MM.1S (cell line): ENCODE results near the gene ASCC3.

Experiments
- DNase-seq: peaks from one replicate; pipeline ENCODE4 v3.0.0-alpha.2; 2015
- H2AFZ ChIP-seq: fragments of 300-600 bp; sonication (generic); 2 replicates; pipeline ENCODE4 v1.6.0; 2016; ENCODE audit warnings: antibody characterized with exemption, low read length
- H3F3A ChIP-seq: fragments of 300-600 bp; sonication (generic); 2 replicates; pipeline ENCODE4 v1.6.1; 2016; ENCODE audit warnings: mild to moderate bottlenecking, antibody characterized with exemption, low read length, moderate library complexity, mixed read lengths; ENCODE audit not compliant: insufficient read depth
- H3K27ac ChIP-seq: fragments of 300-600 bp; sonication (generic); 2 replicates; pipeline ENCODE4 v1.5.1; 2016; ENCODE audit warnings: mild to moderate bottlenecking, low read length
- H3K27me3 ChIP-seq: fragments of 300-600 bp; sonication (generic); replicated peaks from 2 replicates; pipeline ENCODE4 v1.6.0; 2016; ENCODE audit warnings: low read length; ENCODE audit not compliant: insufficient read depth
- H3K36me3 ChIP-seq: fragments of 300-600 bp; sonication (generic); replicated peaks from 2 replicates; pipeline ENCODE4 v1.6.1; 2016; ENCODE audit warnings: mild to moderate bottlenecking, low read length, mixed read lengths; ENCODE audit not compliant: insufficient read depth
- H3K4me1 ChIP-seq: fragments of 300-600 bp; sonication (generic); 2 replicates; pipeline ENCODE4 v1.6.1; 2016; ENCODE audit warnings: low read length, mixed read lengths
- H3K4me2 ChIP-seq: fragments of 300-600 bp; sonication (generic); 2 replicates; pipeline ENCODE4 v1.6.0; 2016; ENCODE audit warnings: low read depth, low read length
- H3K4me3 ChIP-seq: fragments of 300-600 bp; sonication (generic); 2 replicates; pipeline ENCODE4 v1.5.1; 2016; ENCODE audit warnings: low read length, mixed read lengths
- H3K79me2 ChIP-seq: fragments of 300-600 bp; sonication (generic); 2 replicates; pipeline ENCODE4 v1.6.1; 2016; ENCODE audit warnings: mixed run types, low read length, mixed read lengths
- H3K9ac ChIP-seq: fragments of 300-600 bp; sonication (generic); 2 replicates; pipeline ENCODE4 v1.6.1; 2016; ENCODE audit warnings: low read length, mixed read lengths
- H3K9me2 ChIP-seq: fragments of 300-600 bp; sonication (generic); replicated peaks from 2 replicates; pipeline ENCODE4 v1.6.1; 2016; ENCODE audit warnings: mild to moderate bottlenecking, low read length, mixed read lengths; ENCODE audit not compliant: insufficient read depth
- H3K9me3 ChIP-seq: fragments of 300-600 bp; sonication (generic); replicated peaks from 2 replicates; pipeline ENCODE4 v1.6.1; 2016; ENCODE audit warnings: mild to moderate bottlenecking, low read length, mixed read lengths; ENCODE audit not compliant: insufficient read depth
- H4K20me1 ChIP-seq: fragments of 300-600 bp; sonication (generic); 2 replicates; pipeline ENCODE4 v1.6.1; 2016; ENCODE audit warnings: mild to moderate bottlenecking, low read length, moderate library complexity, mixed read lengths; ENCODE audit not compliant: insufficient read depth
- EZH2 ChIP-seq: fragments of 300-600 bp; sonication (generic); optimal IDR thresholded peaks from 2 replicates; pipeline ENCODE3; 2017; ENCODE audit warnings: low read depth, mild to moderate bottlenecking, antibody characterized with exemption, low read length, mixed read lengths
- EZH2phosphoT487 ChIP-seq: fragments of 300-600 bp; sonication (generic); IDR thresholded peaks from 2 replicates; pipeline ENCODE4 v1.6.1; 2018; ENCODE audit warnings: antibody characterized with exemption, low read length
- TF ChIP-seq, protein P1 (sequence below): fragments of 300-600 bp; sonication (generic); IDR thresholded peaks from 2 replicates; pipeline ENCODE4 v1.5.1; 2016; ENCODE audit warnings: antibody characterized with exemption, low read length, mixed read lengths

ASCC3 gene

DNA sequence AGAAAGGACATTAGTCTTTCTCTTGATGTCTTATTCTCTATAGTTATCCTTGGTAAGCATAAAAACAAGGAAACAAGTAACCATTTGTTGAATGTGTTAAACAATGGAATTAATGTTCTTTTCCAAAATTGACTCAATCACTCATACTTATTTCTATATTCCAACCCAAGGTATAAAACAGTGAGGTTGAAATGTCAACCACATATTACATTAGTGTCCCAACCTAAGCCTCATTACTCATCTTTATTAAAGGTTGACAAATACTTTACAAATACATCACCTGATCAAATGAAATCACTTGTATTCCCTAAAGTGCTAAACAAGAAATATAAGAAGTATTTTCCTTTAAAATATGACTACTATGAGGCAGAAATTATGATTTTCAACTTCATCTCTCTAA, 100.5 kb downstream of the ASCC3 start:
- H3K4me1 ChIP-seq: no peaks in the 10 kb centered on the region
- no peaks in the 10 kb centered on the region for H3K9me3 ChIP-seq
- no peaks in the 10 kb centered on the region for H3K36me3 ChIP-seq
- H3F3A ChIP-seq: no peaks in the 10 kb centered on the region
- no peaks in the 10 kb centered on the region for H3K9me2 ChIP-seq
- no peaks in the 10 kb centered on the region for H3K27me3 ChIP-seq
- H3K4me3 ChIP-seq: no peak overlapping the region
- no peaks in the 10 kb centered on the region for H3K79me2 ChIP-seq
- H3K9ac ChIP-seq: no peak overlapping the region
- TF ChIP-seq EZH2phosphoT487 (no peak), EZH2 (no peak)
- TF ChIP-seq, protein P1, sequence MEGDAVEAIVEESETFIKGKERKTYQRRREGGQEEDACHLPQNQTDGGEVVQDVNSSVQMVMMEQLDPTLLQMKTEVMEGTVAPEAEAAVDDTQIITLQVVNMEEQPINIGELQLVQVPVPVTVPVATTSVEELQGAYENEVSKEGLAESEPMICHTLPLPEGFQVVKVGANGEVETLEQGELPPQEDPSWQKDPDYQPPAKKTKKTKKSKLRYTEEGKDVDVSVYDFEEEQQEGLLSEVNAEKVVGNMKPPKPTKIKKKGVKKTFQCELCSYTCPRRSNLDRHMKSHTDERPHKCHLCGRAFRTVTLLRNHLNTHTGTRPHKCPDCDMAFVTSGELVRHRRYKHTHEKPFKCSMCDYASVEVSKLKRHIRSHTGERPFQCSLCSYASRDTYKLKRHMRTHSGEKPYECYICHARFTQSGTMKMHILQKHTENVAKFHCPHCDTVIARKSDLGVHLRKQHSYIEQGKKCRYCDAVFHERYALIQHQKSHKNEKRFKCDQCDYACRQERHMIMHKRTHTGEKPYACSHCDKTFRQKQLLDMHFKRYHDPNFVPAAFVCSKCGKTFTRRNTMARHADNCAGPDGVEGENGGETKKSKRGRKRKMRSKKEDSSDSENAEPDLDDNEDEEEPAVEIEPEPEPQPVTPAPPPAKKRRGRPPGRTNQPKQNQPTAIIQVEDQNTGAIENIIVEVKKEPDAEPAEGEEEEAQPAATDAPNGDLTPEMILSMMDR: no peak
- DNase-seq: no peak
- H3K27ac ChIP-seq: no peak overlapping the region
- H3K4me2 ChIP-seq: no peak overlapping the region
- no peaks in the 10 kb centered on the region for H4K20me1 ChIP-seq
- H2AFZ ChIP-seq: no peak overlapping the region

DNA sequence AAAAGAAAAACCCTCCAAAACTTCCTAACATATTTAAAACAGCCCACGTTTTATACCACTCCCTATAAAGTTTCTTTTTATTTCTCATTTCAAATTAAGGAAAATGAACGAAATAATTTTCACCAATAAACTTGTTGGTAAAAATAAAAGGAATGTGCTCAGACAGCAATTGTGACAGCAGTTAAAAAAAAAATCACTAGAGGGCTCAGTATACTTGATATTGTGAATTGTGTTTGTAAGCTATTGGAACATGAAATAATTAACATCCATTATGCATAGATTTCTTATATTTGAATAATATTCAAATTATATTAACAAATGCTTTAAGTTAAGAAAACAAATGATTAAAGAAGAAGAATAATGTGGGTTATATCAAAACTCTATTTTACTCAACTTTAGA, 105.5 kb downstream of the ASCC3 start:
- no peaks in the 10 kb centered on the region for H3K4me1 ChIP-seq
- H2AFZ ChIP-seq: no peak overlapping the region
- no peaks in the 10 kb centered on the region for H3K79me2 ChIP-seq
- H3K4me3 ChIP-seq: no peak overlapping the region
- DNase-seq: no peak
- H4K20me1 ChIP-seq: no peaks in the 10 kb centered on the region
- no peak overlapping the region for H3K9ac ChIP-seq
- H3K9me2 ChIP-seq: no peaks in the 10 kb centered on the region
- H3K27ac ChIP-seq: no peak overlapping the region
- H3K36me3 ChIP-seq: no peaks in the 10 kb centered on the region
- H3K4me2 ChIP-seq: no peak overlapping the region
- H3F3A ChIP-seq: no peaks in the 10 kb centered on the region
- no peaks in the 10 kb centered on the region for H3K27me3 ChIP-seq
- TF ChIP-seq EZH2phosphoT487: no peak
- TF ChIP-seq EZH2: no peak
- TF ChIP-seq, protein P1: no peak
- no peaks in the 10 kb centered on the region for H3K9me3 ChIP-seq

DNA sequence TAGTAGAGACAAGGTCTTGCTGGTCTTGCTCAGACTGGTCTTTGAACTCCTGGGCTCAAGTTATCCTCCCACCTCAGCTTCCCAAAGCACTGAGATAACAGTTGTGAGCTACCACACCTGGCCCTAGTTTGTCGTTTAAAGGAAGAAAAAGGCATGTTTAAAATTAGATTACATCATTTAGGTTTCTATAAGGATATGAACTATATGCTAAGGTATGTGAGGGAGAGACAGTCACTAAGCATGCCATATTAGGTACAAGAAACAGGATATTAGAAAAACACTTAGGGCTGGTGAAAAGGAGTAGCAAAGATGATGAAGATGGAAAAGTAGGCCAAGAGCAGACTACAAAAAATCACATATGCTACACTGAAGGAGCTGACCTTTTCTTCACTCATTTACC, 106.4 kb downstream of the ASCC3 start:
- no peak for TF ChIP-seq EZH2
- no peak for TF ChIP-seq EZH2phosphoT487
- TF ChIP-seq, protein P1: no peak
- H3K27me3 ChIP-seq: no peaks in the 10 kb centered on the region
- no peaks in the 10 kb centered on the region for H4K20me1 ChIP-seq
- H3K4me3 ChIP-seq: no peak overlapping the region
- H2AFZ ChIP-seq: no peak overlapping the region
- no peak for DNase-seq
- H3K27ac ChIP-seq: no peak overlapping the region
- no peaks in the 10 kb centered on the region for H3K4me1 ChIP-seq
- no peaks in the 10 kb centered on the region for H3K79me2 ChIP-seq
- no peaks in the 10 kb centered on the region for H3K9me2 ChIP-seq
- no peaks in the 10 kb centered on the region for H3K9me3 ChIP-seq
- H3F3A ChIP-seq: no peaks in the 10 kb centered on the region
- no peak overlapping the region for H3K9ac ChIP-seq
- H3K36me3 ChIP-seq: no peaks in the 10 kb centered on the region
- H3K4me2 ChIP-seq: no peak overlapping the region
